Skin epidermis (tissue), 12 donors: Measurements from ENCODE around the gene CDH13.

ENCODE experiments used
- H3K27ac ChIP-seq, 21 experiments: fragments of 200-600 bp; sonication (generic) in 11 of 21; one replicate each; pipeline ENCODE4 v1.5.0; 2020; ENCODE audit warnings: mild to moderate bottlenecking in 3 of 21, inconsistent platforms in 2 of 21, moderate library complexity in 2 of 21
- H3K4me3 ChIP-seq, 7 experiments: fragments of 200-600 bp; sonication (generic) in 2 of 7; one replicate each; pipeline ENCODE4 v1.5.0; 2020; ENCODE audit warnings: inconsistent platforms in 2 of 7, mild to moderate bottlenecking in 2 of 7, moderate library complexity in 1 of 7

Gene CDH13

DNA sequence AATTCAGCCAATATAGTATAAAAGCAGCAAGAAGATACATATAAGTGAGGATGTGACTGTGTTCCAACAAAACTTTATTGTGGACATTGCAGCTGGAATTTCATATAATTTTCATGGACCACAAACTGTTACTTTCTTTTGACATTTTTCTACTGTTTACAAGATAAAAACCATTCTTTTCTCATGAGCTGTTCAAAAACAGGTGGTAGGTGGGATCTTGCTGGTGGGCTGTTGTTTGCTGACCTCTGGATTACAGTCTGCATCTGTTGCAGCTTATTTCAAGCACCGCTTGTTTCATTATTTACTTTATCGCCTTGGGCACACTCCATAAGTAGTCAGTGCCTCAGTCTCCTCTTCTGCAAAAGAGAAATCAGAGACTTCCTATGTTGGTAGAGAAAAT, 99.5 kb downstream of the CDH13 start:
- Histone ChIP-seq H3K27ac (no peak overlapping the region), H3K4me3 (no peak overlapping the region)

DNA sequence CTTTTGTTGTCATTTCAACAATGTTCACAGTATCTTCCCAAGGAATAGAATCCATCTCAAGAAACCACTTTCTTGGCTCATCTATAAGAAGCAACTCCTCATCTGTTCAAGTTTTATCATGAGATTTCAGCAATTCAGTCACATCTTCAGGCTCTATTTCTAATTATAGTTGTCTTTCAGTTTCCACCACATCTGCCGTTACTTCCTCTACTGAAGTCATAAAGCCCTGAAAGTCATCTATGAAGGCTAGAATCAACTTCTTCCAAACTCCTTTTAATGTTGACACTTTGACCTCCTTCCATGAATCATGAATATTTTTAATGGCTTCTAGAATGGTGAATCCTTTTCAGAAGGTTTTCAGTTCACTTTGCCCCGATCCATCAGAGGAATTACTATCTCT, 102.1 kb downstream of the CDH13 start:
- no peak overlapping the region for H3K27ac ChIP-seq

DNA sequence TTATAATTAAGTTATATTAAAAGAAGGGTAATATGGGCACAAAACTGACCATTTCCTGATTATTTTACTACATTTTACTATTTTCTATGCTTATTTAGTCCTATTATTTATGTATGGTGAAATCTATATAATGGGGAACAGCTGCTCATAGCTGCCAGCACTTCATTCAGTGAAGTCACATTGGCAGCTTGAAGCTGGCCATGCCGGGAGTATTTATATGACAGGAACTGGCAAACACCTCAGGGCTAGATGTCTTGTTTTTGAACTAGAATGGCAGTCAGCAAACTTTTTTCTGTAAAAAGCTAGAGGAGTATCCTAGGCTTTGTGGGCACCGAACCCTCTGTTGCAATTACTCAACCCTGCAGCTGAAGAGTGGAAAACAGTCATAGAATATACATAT, 104.1 kb downstream of the CDH13 start:
- Histone ChIP-seq H3K4me3 (no peak overlapping the region), H3K27ac (no peak overlapping the region)

More for the DNA sequence above, 102.1 kb downstream of the CDH13 start:
- H3K4me3 ChIP-seq = no peak overlapping the region

DNA sequence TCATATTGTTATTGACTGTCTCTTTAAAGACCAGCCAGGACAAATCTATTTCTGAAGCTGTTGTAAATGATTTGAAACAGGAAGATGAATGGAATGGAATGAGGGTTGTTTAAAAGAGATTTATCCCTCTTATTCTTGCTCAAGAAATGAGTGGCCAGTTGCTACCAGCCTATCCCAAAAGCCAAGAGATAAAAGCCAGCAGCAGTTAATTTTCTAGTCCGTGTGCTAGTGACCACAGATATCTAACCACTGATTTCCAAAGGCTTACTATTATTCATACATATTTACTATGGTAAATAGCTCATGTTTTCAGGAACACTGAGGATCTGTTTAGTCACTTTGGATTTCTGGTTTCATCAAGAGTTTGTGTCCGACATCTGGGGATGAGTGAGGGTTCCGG, 105.7 kb downstream of the CDH13 start:
- Histone ChIP-seq H3K4me3 (no peak overlapping the region), H3K27ac (no peak overlapping the region)

DNA sequence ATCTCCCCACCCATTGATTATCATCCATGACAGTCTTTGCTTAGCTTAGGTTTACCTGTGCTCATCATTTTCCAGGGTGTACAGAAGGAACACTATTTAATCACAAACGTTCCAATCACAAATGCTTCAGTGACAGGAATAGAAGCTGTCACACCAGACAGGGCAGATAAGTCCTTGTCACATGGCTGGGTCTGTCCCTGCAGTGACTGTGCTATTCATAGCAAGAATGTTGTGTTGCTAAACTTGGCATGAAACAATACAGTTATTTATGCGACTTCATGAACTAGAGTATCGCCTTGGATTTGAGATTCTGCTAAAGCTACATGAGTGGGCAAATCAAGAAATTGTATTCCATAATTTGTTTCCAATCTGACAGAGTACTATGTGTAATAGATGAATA, 108.4 kb downstream of the CDH13 start:
- Histone ChIP-seq H3K27ac (no peak overlapping the region), H3K4me3 (no peak overlapping the region)

DNA sequence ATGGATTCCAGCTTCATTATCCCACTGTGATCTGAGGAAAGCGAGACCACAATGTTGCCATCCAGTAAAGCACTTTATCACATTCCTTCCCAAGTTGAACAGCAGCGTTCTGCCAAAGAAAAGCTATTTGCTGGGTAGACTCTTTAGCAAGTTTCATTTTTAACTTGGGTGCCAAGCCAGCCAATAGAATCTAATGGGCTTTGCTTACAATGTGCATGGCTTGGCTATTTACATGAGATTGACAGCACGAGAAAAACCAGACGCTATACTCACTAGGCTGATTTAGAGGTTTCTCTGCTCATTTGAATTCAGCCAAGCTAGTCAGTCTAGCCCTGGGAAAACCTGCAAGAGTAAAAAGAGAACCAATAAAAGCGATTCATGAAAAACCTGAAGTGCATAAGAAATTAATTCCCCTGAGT, 108.9 kb downstream of the CDH13 start:
- Histone ChIP-seq H3K4me3 (no peak overlapping the region), H3K27ac (no peak overlapping the region)

DNA sequence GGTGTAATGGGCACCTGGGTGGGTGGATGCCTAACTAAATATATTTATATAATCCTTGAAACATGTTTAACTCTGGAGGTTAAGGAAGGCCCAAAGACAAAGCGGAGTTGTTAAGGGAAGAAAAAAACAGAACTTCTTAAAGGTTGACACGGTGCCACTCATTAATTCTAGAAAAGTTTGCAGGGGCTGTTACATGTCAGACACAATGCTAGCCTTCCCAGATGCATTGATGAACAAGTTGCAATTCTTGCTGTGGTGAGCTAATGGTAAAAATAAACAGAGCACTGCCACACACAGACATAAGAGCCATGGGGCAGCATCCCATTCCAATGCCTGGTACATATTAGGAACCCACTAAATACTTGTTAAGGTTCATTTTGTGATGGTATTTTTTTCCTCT, 109.5 kb downstream of the CDH13 start:
- Histone ChIP-seq H3K4me3 (no peak overlapping the region), H3K27ac (no peak overlapping the region)

DNA sequence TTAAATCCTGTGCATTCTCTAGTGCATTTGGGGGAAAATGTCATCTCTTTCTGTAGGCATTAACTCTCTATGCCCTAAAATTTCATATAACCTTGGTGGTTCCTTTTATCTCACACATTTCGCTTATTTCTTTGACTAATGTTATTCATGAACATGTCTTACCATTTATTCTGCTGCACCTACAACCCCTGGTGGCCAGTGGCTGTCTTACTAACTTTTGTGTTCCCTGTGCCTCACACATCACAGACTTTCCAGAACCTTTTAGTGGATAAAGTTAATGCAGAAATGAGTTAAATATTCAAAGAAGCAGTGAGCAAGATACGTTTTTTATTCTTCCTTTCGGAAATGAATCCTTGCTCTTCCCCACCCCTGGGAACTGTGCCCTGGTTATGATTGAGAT, 111.9 kb downstream of the CDH13 start:
- Histone ChIP-seq H3K27ac (no peak overlapping the region), H3K4me3 (no peak overlapping the region)

DNA sequence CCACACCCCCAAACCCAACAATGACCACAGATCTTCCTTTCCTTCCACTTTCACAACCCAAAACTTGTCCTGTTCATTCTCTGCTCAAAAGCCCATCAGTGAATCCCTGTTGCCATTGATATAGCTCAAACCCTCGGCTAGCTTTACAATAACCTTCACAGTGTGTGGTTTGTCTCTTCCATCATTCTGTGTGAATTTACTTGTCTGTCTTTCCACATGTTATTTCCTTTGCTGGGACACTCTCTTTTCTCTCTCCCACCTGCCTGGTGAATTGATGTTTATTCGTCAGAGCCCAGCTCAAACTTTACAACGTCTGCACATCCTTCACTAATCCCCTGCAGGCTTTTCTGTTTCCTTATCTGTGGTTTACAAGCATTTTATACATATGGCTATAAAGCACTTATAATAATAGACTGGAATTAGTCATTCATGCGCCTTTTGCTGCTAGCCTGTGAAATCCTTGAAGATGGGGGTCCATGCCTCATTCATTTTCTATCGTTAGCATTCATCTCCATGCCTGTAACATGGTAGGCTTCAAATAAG, 114.4 kb downstream of the CDH13 start:
- H3K27ac ChIP-seq = no peak overlapping the region
- no peak overlapping the region for H3K4me3 ChIP-seq

DNA sequence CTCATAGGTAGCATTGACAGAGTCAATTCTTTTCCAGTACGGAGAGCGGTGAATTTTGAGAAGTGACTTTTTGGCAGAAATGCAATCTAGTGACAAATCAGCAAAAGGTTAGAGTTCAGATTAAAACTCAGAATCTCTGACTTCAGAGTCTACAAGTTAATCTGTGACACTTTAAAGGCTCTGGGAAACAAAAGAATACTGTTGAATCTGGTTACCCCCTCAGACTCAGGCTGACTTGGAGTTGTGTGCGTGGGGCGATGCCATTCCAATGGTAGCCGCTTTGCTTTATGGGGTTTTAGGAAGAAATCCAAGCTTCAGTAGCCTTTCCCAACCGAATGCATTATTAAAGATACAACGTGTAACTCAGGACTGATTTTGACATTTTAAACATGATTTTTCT, 118.2 kb downstream of the CDH13 start:
- Histone ChIP-seq H3K27ac (no peak overlapping the region), H3K4me3 (no peak overlapping the region)

DNA sequence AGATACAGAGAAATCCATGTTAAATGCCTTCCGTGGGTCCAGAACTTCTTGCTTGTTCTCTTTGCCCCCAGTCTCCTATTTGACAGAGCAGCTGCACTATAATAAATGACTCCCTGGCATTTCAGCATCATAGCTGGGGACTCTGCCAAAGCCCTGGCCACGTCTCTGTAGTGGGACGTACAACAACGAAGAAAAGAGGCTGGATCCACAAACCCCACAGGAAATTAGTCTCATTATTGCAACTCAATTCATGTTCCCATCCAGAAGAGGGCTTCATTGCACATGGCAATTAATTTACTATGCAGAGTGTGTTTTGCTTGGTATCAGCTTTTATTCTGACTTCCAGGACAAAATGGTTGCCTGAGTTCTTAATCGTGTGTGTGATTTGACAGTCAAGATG, 121.3 kb downstream of the CDH13 start:
- Histone ChIP-seq H3K4me3 (no peak overlapping the region), H3K27ac (no peak overlapping the region)

DNA sequence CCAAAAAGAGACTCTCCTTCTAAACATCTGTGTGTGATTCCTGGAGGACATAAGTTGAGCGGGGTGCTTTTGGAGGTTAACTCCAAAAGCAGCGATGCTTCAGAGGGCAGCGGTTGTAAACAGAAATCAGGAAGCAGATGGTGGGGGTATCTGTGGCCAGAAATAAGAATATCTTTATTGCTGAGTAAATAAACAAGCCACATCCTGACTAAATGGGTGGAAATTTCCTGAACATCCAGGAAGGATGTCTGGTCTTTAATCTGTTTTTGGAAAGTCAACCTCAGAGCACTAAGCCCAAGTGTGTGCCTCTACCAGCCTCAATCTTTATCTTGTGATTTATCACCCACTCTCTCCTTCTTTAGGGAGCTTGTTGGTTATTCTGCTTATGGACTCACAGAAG, 123.3 kb downstream of the CDH13 start:
- no peak overlapping the region for H3K4me3 ChIP-seq
- no peak overlapping the region for H3K27ac ChIP-seq

DNA sequence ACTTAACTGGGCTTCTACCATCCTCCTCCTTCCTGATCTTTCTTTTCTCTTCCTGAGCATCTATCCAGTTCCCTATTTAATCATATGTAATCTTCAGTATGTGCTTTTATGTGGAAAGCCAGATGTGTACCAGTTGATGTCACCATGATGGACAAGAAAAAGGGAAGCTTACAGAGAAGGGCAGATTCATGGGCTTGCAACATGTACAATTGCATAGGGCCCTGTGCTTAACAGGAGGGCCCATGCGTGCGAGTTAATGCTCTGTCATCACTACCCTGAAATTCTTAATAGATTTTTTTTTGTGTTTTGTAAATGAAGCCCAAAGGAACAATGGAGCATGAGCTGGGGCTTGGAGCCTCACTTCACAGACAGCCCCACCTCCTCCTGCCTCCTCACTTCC, 124.3 kb downstream of the CDH13 start:
- H3K27ac ChIP-seq = no peak overlapping the region

DNA sequence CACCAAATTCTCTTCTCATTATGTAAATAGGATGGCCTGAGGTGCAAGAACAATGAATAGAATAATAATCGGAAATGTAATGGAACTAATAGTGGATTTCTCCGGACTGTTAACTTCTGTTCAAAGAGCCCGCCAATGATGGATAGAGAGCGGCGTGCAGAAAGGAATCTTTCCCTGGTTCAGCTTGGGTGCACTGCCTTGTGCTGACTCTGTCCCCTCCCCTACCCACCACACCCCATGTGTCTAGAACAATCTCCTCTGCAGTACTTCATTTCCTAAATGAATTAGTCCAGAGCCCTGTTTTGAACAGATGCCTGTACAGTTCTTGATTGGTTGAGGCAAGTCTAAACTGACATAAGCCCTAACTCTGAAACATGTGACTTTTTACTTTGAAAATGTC, 125.4 kb downstream of the CDH13 start:
- H3K27ac ChIP-seq = no peak overlapping the region
- H3K4me3 ChIP-seq = no peak overlapping the region

More for the DNA sequence above, 124.3 kb downstream of the CDH13 start:
- H3K4me3 ChIP-seq = no peak overlapping the region

DNA sequence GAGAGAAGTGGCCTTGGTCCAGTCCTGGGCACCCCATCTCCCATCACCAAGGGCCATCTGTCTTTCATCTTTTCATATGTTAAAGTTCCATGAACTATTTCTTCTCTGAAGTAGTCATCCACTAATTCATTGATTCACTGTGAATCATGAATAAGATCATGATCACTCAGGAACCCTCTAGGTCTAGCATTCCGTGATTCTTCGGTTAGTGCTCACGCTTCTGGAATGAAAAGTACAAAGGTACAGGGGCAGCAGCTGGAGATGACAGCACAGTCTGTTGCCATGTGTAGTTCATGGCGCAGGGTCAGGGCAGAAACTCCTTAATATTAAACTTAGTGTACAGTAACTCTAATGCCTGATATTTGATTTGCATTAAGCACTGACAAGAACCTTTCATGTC, 127.1 kb downstream of the CDH13 start:
- Histone ChIP-seq H3K27ac (no peak overlapping the region), H3K4me3 (no peak overlapping the region)

DNA sequence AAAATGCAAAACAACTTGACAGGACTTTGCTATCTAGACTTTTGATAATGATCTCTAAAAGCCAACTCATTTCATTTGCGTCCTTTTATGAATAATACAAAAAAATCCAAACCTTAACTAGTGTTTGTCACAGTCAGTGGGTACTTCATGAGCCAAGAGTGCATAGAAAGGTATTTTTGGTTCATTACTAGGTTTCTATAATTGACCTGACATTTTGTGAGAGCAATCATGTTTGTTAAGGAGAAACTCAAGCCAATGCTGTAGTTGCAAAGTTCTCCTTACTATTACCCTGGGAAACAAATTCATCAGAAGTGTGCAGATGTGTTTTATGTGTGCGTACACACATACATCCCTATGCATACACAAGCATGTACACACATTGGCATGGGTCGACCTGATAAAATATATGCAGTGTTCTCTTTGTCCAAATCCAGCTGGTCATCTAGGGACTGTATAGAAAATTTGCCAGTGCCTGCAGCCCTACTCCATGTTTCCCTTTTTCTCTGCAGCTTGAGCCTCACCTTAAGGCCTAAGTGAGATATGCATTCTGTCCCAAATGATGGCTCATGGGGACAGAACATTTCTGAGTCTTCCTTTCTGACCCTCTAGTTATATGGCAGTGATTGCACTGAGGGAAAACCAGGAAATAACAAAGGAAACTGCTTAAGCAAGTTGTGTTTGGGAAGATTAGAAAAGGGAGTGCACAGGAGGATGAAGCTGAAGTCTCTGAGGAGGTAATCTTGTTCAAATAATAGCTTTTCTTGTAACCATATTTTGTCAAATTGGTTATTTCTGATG, 128.1 kb downstream of the CDH13 start:
- no peak overlapping the region for H3K27ac ChIP-seq
- H3K4me3 ChIP-seq = no peak overlapping the region

DNA sequence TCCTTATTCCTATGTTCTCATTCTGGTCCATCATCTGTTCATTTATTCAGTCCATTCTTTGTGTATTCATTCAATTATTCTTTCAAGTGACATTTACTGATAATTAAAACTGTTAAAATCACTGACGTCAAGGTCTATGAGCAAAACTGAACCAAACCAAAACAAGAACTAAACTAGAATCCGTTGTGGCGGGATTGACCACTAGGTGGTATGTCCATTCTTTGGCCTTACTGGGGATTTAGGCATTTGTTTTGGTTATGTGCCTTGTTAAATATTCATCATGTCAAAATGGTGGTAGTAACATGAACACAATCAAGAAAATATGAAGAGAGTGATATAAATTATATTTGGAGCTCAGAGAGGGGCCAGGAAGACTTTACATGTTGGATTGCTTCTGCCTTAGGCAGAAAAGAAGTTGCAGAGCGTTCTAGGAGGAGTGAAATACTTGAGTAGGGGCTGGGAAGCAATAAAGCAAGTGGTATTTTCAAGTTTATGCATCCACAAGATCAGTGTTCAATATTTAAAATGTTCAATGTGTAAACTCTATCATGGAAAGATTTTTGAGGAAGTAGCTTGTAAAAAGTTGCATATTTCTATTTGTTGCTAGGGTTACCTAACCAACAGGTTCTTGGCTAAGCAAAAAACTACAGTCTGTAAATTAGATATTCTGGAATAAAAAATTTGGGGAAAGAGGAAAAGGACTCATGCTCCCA, 129.0 kb downstream of the CDH13 start:
- Histone ChIP-seq H3K4me3 (no peak overlapping the region), H3K27ac (no peak overlapping the region)

DNA sequence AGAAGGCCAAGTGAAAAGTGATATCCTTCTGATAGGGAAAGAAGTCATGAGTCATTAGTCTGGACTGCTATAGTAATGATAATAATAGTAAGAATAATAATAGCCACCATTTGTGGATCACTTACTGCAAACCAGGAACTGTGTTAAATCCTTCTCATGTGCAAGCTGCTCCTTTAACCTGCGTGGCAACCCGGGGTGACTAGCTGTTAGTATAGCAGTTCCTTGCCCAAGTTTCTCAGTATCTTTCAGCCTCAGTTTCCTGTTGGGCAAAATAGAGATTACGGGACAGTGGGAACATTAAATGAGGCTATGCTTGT, 129.5 kb downstream of the CDH13 start:
- H3K4me3 ChIP-seq = no peak overlapping the region
- peak overlapping the region in 1 of 21 experiments; percentile 3 for H3K27ac ChIP-seq

DNA sequence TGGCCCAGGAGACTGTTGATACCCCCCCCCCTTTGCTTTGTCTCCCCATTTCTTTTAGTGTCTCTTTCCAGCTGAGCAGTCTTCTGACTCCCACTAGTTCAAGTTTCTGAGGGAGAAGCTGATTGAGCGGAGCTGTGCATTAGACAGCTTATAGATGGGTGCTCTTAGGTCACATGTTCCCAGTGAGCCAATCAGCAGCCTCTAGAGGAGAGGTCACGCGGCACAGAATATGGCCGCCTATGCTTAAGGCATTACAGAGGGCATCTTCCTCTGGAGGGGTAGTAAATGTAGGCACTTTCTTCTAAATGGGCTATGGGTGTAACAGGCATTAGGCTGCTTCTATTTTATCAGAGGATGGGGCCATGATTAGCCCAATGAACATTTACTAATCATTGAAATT, 131.6 kb downstream of the CDH13 start:
- Histone ChIP-seq H3K4me3 (no peak overlapping the region), H3K27ac (no peak overlapping the region)

DNA sequence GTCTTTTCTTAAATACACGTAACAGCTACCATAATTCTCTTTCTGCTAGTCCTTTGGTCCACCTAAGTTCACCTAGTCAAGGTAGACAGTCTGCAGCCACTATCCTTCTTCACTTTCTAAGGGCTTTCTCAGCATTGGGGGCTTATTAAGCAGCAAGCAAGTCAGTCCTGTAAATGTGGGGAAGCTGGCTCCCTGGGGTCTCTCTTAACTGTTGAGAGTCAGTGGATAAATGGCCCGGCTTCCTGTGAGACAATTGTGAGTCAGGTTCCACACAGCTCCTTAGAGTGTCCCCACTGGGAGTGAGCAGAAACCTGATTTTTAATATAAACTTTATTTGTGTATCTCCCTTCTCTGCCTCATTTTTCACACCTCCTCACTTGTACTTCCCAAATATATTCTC, 132.1 kb downstream of the CDH13 start:
- H3K27ac ChIP-seq = no peak overlapping the region
- no peak overlapping the region for H3K4me3 ChIP-seq

DNA sequence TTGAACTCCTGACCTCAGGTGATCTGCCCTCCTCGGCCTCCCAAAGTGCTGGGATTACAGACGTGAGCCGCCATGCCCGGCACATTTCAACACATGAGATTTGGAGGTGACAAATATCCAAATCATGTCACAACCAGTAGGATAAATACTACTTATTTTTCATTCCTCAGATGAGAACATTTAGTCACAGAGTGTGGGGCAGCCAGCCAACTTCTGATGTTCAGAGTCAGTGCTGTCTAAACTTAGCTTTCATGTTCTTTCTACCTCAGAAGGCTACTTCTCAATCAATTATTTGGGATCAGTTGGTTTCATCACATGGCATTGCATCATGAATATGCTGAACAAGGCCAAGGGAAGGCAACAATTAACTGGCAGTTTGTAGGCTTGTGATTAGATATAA, 134.5 kb downstream of the CDH13 start:
- H3K4me3 ChIP-seq = no peak overlapping the region
- H3K27ac ChIP-seq = no peak overlapping the region
